Stimulated activated CD8-positive, alpha-beta memory T cell treated with anti-CD3 and anti-CD28 coated beads, Interleukin-12 subunit alpha, Interleukin-12 subunit beta, amount 100 ng/mL, for 1 hour (primary cell): ENCODE results near the gene SEMA4D.

Experiments used
- DNase-seq: peaks from one replicate; pipeline ENCODE4 v3.0.0-alpha.2; 2020; ENCODE audit warnings: low read depth

SEMA4D gene

DNA sequence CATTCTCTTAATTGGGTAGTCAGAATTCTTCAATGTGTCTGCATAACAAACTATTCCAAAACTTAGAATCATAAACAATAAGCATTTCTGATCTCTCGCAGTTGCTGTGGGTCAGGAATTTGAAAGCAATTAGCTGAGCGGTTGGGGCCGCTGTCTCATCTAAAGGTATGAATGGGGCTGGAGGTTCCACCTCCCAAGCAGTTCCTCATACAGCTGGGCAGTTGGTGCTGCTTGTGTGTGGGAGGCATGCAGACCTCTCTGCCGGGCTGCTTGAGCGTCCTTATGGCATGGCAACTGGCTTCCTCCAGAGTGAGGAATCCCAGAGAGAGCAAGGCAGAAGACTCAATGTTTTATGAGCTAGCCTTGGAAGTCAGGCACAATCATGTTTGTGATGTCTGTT is 30.2 kb upstream of the SEMA4D start:
- no peak for DNase-seq

DNA sequence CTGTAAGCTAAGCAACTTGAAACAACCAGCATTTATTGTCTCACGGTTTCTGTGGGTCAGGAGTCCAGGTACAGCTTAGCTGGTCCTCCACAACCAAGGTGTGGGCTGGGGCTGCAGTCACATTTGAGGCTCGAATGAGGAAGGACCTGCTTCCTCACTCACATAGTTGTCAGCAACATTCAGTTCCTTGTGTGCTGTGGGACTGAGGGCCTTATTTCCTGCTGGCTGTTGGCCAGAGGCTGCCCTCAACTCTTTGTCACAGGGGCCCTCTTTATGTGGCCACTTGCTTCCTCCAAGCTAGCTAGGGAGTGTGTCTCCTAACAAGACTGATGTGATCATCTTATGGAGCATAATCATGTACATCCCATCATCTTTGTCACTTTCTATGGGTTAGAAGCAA is 29.2 kb upstream of the SEMA4D start:
- DNase-seq = no peak

DNA sequence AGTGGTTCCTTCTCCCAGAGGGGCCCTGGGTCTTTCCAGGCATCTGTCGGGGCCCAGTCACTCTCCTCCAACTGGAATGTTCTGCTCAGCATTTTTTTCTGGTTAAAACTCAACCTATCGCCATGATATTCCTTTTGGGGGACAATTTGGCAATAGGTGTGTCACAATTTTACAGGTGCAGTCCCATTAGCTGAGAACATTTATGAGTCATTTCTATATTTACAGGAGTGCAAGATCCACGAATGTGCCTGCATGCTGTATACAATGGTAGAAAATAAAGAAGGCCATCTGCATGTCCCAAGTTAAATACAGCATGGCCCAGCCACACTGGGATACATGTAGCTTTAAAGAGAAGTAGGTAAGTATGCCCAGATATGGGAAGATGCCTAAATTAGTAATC is 28.8 kb upstream of the SEMA4D start:
- DNase-seq = no peak

DNA sequence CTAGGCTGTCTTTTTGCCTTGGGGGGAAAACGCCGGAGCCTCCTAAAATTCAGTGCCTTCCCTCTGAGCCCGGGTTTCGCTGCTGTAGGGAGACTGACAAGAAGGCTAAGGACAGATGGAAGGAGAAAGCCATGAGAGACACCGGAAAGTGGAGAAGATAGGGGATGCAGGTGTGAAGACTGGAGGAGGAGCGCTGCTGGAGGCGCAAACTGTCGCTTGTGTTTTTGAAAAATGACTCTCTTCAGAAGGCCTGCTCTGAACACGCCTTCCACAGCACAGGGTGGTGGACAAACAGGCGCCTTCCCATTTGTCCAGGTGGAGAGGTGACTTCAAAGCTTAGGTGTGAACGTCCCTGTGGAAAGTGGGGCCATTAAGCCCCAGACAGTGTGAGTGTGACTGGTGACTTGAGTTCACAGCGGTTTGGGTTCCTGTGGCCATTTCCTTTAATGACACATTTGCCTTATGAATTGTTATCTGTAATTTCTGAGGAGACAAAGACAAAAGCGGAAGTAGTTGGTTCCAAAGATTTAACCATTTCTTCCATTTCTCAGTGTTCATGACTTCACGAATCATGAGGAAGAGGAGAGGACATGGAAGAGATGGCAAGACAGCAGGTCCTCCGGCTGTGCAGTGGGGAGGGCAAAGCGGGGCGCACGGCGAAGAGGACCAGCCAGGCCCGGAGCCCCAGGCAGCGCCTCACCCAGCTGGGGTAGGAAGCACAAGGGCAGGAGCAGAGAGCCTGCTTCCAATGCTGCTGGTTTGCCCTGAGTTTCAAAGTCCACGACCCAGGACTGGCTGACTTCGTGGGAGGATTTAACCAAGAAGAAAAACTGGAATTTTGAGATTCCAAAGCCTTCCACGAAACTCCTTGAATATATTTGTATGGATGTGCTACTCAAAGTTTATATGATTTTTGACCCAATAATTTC is 27.8 kb upstream of the SEMA4D start:
- DNase-seq = no peak

DNA sequence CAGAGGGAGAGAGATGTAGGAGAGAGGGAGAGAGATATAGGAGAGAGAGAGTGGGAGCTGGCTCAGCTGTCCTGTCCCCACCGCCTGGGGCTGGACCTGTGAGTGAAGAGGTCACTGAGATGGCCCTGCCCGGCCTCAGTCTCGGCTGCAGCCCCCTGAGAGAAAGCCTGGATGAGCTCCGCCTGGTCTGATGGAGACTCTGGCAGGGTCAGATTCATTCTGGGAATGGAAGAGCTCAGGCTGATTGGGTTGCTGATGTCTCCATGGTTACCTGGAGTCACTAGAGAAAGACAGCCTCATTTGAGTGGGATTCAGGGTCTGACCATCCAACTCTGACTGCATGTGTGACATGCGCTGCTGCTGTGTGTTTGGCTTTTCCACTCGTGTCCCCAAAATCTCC is 27.1 kb upstream of the SEMA4D start:
- DNase-seq = no peak

DNA sequence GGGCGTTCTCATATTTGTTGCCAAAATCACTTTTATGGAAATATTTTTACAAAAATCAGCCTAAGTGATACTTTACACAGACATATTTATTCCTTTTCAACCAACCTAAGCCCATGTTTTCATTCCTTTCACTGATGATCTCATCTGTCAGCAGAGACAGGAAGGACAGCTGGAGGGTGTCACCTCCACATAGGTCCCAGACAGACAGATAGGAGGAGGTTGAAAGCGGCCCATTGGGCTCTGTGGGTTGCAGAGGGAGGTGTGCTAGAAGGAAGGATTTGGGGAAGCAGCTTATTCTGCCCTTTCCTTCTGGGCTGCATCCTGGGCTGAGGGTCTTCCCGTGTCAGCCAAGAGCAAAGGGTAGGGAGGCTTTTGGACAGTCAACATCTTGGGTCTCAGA is 26.0 kb upstream of the SEMA4D start:
- no peak for DNase-seq

DNA sequence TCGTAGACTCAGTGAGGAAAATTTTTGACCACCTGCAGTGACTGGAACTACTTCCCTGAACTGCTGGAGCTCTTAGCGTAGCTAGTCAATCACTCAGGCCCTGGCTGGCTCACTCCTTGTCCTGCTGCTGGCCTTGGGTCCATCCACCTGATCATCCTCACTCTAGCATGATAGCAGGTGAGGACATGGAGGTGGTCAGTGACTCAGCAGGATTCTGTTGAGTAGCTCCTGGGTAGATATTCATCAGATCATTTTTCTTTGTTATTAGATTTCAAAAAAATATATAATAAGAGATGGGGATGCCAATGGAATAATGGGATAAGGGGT is 25.0 kb upstream of the SEMA4D start:
- DNase-seq = no peak

DNA sequence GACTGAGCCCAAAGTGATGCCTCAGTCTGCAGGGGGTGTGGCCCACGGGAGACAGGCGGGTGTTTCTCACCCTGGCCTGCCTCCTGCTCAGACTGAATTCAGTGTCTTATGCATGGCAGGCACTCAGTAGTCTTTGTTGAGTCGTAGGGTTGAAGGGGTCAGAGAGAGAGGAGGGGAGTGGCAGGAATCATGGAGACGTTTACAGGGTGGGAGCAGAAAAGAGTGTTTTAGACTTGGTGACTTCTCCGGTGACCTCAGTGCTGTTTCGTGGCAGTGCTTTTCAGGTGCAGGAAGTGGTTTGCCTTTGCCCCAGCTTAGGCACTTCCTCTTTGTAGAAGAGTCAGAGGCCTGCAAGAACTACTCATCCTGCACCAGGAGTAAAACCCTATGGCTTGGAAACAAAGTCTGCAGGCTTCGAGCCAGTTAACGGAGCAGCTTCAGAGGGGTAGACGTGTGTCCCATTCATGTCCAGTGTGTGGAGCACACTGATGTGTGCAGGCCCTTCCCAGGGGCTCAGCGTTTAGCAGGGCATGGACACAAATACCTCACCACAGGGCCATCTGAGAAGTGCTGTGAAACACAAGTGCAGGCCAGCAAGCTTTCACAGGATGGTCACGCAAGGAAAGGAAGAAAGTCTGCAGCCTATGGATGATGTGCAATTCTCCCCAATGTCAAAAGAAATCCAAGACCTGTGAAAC is 24.5 kb upstream of the SEMA4D start:
- DNase-seq = peak; percentile 64

DNA sequence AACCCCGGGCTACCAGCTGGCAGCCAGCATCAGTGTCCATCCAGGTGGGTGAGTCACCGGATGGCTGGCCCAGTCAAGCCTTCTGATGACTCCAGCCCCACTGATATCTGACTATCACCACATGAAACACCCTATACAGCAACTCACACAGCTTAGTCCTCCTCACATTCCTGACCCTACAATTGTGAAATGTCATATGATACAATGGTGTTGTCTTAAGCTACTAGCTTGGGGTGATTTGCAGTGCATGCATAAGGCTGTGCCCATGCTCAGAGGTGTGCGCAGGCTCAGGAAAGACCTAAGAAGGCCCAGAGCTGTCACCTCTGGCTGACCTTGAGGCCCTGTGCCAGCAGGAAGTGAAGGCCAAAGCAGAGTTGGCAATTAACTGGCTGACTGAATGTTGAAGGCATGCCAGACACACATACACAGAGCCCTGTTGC is 21.5 kb upstream of the SEMA4D start:
- DNase-seq = no peak

GRCh38 chr9:89518466-89519365 is 20.8 kb upstream of the SEMA4D start:
- no peak for DNase-seq

DNA sequence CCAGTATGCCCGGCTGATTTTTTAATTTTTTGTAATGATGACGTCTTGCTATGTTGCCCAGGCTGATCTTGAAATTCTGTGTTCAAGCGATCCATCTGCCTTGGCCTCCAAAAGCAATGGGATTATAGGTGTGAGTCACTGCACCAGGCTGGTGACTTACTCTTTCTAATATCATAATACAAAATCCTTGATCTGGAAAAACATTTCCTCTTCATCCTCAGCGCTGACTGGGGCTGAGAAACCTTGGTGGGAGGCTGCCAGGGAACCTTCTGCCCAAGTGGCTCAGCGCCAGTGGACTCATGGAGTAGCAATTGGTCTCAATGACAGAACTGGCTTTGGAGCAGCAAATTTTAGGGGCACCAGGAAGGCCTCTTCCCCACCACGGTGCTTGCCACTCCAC is 17.5 kb upstream of the SEMA4D start:
- no peak for DNase-seq

DNA sequence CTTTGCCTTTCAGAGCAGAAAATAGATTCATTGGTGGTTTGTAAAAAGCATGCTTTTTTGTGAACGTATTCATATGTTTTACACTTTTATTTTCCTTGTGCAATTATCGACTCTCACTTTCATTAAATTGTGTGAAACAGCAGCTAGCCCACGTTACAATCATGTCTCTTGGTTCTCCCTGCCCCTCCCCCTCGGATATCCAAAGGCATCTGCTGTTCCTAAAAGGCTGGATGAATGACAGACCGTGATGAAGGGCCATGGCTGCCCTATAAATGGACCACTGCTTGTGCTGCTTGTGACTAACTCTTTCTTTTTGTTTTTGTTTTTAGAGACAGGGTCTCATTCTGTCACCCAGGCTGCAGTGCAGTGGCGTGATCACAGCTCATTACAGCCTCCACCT is 17.0 kb upstream of the SEMA4D start:
- no peak for DNase-seq

- no peak for DNase-seq
These were observed 16.4 kb upstream of the SEMA4D start for GRCh38 chr9:89514337-89514736.

DNA sequence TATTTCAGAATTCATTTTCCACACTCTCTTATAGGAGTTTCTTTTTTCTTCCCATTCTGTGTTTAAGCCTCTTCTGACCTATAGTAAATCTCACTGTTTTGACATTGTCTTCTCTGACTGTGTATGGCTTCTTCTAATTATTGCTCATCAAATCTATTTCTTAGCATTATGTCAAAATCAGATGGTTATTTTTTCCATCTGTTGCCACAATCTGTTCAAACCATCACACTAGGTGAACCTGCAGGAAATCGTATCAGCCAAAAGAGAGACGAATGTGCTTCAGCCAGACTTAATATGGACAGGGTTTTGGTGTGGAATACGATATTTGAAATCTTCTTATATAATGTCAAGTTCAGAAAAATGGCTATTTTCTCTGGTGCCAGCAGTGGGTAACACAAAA is 15.9 kb upstream of the SEMA4D start:
- no peak for DNase-seq

- no peak for DNase-seq
These were observed 14.5 kb upstream of the SEMA4D start for GRCh38 chr9:89512382-89512781.

GRCh38 chr9:89508951-89509615 is 11.2 kb upstream of the SEMA4D start:
- DNase-seq = no peak

DNA sequence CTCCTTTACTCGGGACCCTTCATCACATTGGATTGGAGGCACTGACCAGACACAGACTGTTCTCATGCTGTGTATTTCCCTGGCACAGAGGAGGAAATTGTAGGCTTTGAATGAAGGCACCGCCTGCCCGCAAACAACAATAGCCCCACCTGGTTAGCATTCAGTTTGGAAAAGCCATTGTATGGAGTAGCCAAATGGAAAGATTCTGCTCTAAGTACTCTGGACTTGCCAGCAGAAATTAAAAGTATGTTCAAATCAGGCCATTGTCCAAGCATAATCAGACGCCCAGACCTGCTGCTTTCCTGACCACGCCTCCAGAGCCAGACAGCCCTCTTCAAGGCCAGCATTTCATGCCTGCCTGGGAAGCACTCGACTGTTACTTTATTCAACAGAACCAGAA is 8.0 kb upstream of the SEMA4D start:
- no peak for DNase-seq

- no peak for DNase-seq
These were observed 7.1 kb upstream of the SEMA4D start for GRCh38 chr9:89505048-89505447.

DNA sequence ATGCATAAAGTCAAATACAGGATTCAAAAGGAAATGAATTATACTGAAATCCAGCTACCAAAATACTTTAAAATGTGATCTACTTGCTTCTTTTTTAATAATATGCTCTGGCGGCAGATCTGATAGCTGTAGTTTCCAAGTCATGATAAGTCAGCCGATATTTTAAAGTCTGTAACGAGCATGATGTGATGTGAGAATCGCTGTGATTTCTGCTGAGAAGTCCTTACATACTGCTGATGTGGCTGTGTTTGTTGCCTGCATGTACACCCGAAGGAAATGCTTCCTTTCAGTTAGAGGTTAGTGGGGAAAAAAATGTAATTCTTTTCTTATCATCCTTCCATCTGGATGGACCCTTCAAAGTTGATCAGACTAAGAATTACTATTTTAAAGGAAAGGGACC is 4.8 kb upstream of the SEMA4D start:
- DNase-seq = no peak

DNA sequence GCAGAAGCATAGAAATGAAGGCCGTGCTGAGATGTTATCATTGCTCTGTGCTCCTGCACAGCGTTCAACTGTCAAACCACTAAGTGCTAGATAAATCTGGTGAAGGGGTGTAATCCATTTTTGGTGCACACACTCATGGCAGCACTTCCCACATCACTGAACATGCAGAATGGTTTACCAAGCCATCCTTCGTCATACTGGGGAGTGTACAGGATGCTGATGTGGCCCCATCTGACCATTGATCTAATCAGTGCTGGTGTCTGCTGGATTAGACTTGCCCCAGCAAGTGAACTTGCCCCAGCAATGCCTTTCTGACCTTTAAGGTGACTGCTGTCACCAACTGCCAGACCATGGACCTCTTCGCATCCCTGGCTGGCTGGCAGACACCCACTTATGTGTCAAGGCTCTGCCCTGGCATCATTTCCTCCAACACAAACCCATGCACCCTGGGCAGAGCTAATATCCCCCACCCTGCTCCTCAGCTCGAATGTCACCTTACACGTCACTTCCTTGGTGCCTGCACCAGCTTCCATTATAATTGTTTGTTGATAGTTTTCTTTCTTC is 4.2 kb upstream of the SEMA4D start:
- DNase-seq = no peak

DNA sequence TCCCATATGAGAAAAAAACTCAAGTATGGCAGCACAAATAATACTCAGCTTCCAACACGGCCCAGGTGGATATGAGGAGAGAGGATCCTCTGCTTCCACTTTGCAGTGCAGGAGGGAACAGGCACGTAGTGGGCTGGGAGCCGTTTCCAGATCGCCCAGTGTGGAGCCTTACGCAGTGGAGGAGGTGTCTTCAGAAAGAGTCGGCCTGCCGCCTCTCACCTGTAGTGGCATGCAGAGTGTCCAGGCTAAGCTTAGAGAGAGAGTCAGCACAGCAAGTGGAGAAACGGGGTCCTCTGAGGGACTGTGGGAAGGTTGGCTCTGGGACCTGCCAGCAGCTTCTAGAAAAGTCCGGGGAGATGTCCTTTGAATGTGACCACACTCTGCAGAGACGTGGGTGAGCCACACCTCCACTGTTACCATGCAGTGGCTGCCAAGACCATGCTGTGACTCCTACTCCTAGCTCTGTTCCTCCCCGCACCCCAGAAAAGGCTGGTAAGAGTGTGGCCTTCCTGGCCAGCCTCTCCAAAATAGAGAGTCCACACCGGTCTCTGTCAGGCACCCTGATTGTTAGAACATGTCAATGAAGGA is 3.5 kb upstream of the SEMA4D start:
- no peak for DNase-seq
